Omental fat pad (tissue), 4 donors: Measurements from ENCODE around the gene GIPC1. TPM values are rescaled to one million over a fixed set of nuclear protein-coding genes. Genes with fewer than 3 reads are reported as not detected.
A peak's percentile ranks its signal among the peaks of the same experiment; 100 is the strongest.

ENCODE experiments used
- ATAC-seq: fragments of 150-250 bp; one replicate; pipeline ENCODE4 v1.9.1; 2016; ENCODE audit warnings: mild to moderate bottlenecking, moderate library complexity; ENCODE audit not compliant: low FRiP score
- DNase-seq: peaks from one replicate; pipeline ENCODE4 v3.0.0-alpha.2; 2019; ENCODE audit warnings: low spot score
- CTCF ChIP-seq, 3 donors: fragments of 450-650 bp; IDR thresholded peaks; one replicate each; pipeline ENCODE4 v1.5.1; 2016 to 2017; ENCODE audit warnings: antibody characterized with exemption in 3 of 3, mild to moderate bottlenecking in 3 of 3, moderate library complexity in 2 of 3
- total RNA-seq, 4 donors: library from RNA; depleted of rRNA; stranded (reverse); fragments of >200 nt; gene quantifications; one replicate each; pipeline ENCODE4 v1.1.0, GENCODE V29; 2016

The GIPC1 gene
- total RNA-seq, 4 donors from 2014 or later, result 47.0 to 77.6 (median 59.0) TPM

- TF ChIP-seq CTCF (IDR thresholded peaks at IDR 0.05), result no peak
- no peak for ATAC-seq
- DNase-seq, result no peak
Observed at GRCh38 chr19:14440049-14440448, 55.9 kb downstream of the GIPC1 start.

- TF ChIP-seq CTCF (IDR thresholded peaks at IDR 0.05), result no peak
- ATAC-seq (no peak), DNase-seq (no peak)
Observed at GRCh38 chr19:14439014-14439413, 56.9 kb downstream of the GIPC1 start.

DNA sequence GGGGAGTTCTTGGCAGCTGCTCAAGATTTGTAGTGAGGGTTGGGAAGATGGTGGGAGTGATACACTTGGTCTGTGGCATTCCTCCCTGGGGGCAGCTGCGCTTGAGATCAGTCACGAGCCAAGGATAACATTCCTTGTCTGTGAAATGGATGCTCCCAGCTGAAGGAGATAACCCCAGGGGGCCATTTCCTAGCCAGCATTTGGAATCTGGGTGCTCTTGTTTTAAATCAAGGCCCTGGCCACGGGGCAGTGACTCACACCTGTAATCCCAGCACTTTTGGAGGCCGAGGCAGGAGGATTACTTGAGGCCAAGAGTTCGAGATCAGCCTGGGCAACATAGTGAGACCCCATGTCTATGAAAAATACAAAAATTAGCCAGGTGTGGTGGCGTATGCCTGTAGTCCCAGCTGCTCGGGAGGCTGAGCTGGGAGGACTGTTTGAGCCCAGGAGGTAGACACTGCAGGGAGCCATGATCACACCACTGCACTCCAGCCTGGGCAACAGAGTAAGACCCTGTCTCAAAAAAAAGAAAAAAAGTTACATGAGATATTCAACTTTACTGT is 58.3 kb downstream of the GIPC1 start:
- DNase-seq (no peak), ATAC-seq (no peak)
- no peak for TF ChIP-seq CTCF (IDR thresholded peaks at IDR 0.05)

DNA sequence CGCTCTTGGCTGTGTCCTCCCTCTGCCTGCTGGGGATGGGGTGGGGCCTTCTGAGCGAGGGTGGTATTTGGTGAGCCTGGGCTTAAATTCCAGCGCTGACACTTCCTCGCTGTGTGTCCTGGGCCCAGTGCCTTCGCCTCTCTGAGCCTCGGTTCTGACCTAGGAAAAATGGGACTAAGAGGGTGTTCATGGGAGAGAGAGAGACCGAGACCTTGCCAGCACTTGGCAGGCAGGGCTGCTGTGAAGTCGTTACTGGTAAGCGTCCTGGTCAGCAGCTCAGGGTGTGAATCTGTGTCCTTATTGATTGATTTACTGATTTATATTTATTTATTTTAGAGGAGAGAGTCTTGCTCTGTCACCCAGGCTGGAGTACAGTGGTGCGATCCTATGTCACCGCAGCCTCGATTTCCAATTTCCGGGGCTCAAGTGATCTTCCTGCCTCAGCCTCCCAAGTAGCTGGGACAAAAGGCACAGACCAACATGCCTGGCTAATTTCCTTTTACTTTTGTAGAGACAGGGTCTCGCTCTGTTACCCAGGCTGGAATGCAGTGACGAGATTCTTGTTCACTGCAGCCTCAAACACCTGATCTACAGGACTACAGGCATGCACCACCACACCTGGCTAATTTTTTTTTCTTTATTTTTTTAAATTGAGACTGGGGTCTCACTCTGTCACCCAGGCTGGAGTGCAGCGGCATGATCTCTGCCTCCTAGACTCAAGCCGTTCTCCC is 60.4 kb downstream of the GIPC1 start:
- no peak for DNase-seq
- TF ChIP-seq CTCF (IDR thresholded peaks at IDR 0.05), result no peak
- ATAC-seq, result no peak

- ATAC-seq, result peak; percentile 94
- no peak for DNase-seq
- TF ChIP-seq CTCF (IDR thresholded peaks at IDR 0.05), result no peak
Observed at GRCh38 chr19:14434543-14435319, 61.2 kb downstream of the GIPC1 start.

GRCh38 chr19:14433554-14434501 is 62.1 kb downstream of the GIPC1 start:
- ATAC-seq, result peak; percentile 3
- TF ChIP-seq CTCF (IDR thresholded peaks at IDR 0.05), result no peak

More at GRCh38 chr19:14433554-14434501, 62.1 kb downstream of the GIPC1 start:
- DNase-seq, result no peak
